HG02884 (cell line): ENCODE measurements around the gene SRRM3.
"Not testable (repeated sequence)": the region's sequence is repeated elsewhere in the genome, so short reads cannot be mapped to it uniquely, and the experiment has no call there.

Experiments used
- ATAC-seq: cut with Tn5 transposase; IDR thresholded peaks from one replicate; pipeline ENCODE4 v1.9.1; 2021; ENCODE audit warnings: mild to moderate bottlenecking, moderate library complexity; ENCODE audit not compliant: unreplicated experiment

SRRM3 gene

GRCh38 chr7:76310102-76310957 lies 108.6 kb downstream of the SRRM3 start:
- ATAC-seq: no peak

- not testable (repeated sequence) for ATAC-seq
These were observed 110.1 kb downstream of the SRRM3 start for GRCh38 chr7:76311838-76312237.

- no peak for ATAC-seq
These were observed 112.5 kb downstream of the SRRM3 start for GRCh38 chr7:76314042-76314721.

- not testable (repeated sequence) for ATAC-seq
These were observed 113.0 kb downstream of the SRRM3 start for GRCh38 chr7:76314740-76315139.

GRCh38 chr7:76315364-76315763 lies 113.7 kb downstream of the SRRM3 start:
- no peak for ATAC-seq

GRCh38 chr7:76316984-76317781 lies 115.5 kb downstream of the SRRM3 start:
- no peak for ATAC-seq

DNA sequence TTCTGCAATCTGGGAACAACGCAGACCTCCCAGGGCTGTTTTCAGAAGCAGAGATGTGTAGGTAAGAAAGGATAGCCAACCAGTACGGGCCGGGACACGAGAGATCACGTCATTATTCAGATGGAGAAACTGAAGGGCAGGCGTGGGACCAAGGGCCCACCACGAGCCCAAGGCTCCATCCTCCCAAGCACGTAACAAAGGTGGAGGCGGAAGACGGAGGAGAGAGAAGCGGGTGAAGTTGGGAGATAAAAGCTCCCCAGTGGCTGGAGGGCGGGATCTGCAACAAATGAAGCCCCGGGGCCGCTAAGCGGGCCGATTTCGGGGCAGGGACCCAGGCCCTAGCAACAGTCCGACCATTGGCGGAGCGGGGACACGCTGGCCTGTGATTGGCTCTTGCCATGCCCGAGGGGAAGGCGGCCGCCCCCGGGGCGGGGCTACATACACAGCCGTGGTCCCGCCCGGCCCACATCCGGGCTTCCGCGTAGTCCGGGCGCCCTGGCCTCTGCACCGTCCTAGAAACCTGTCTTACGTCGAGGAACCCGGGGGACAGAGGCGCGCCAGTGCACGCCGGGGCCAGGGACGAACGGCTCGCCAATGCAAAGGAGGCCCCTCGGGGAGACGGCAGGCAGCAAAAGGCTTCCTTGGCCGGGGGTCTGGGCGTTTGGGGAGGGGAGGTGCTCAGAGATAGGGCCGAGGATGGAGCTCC lies 116.2 kb downstream of the SRRM3 start:
- peak; percentile 87 for ATAC-seq

DNA sequence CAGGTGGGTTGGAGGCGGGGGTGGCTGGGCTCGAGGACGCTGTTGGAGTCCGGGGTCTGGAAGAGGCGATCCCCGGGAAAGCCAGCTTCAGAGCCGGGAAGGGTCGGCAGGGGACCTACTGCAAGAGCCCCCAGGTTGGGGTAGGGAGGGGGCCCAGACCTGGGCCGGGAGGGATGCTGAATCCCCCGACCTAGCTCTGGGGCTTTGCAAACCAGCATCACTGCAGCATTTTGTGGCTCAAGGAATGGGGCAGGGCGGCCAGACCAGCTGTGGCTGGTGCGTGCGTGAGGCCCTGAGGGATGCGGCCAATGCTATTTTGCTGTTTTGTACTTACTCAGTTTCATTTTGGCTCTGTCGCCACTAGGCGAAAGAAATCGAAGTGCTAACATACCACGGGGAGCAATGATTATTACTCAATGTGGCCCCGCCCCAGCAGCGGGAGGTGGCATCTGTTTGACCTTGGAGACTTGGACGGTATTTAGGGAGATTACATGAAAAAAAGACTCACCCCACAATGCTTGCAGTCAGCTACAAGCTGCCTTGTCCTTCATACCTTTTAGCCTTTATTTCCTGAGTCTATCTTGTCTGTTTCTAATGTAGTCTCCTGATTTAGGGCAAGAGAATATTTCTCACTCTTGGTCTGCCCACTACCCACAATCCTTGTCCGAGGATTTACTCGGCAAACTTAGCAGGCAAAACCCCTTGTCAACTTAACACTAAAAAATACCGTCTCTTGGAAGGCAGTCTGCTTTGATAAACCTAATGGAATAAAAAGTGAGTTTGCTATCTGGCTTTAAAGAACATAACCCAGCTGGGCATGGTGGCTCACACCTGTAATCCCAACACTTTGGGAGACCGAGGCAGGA lies 117.0 kb downstream of the SRRM3 start:
- ATAC-seq: peak; percentile 38

- ATAC-seq: no peak
These were observed 123.4 kb downstream of the SRRM3 start for GRCh38 chr7:76325092-76325491.

GRCh38 chr7:76325811-76326210 lies 124.1 kb downstream of the SRRM3 start:
- no peak for ATAC-seq

DNA sequence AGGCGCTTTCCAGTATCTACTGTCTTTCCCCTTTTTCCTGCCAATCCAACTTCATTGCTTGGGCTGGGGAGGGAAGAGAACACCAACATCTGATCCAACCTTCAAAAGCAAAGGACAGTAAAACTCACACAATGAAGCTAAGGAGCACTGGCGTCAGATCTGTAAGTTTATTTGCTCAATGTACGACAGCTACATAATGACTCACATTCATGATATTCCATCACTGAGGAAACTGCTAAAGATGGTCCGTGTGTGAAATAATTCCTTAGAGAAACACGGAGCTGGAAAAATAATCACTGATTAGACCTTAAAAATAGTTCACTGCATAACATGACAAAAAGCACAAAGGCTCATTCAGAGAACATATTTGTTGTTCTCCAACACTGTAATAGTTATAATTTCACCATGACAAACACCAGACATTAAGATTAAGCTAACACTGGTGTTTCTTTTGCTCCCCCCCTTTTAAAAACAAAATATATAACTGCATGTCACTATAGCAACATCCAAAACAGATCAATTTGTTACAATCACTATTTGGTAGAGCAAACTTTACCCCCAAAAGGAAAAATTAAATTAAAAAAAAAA lies 125.0 kb downstream of the SRRM3 start:
- no peak for ATAC-seq

DNA sequence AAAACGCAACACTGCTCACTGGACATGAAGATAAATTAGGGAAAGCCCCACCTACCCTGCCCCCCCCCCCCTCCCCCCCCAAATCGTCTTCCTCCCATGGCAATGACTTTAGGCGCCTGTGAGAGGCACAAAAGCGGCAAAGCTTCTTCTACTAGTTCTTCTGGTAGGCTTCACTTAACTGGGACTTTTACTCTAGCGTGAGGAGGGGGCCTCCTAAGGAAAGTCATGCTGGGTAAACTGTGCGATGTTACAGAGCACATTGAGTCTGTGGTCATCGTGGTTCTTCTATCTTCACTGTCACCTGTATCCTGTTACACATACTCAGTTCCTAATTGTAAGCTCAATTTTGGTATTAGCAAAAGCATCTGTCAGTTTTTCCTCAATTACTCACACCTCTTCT lies 125.9 kb downstream of the SRRM3 start:
- ATAC-seq: no peak

- ATAC-seq: no peak
These were observed 126.7 kb downstream of the SRRM3 start for GRCh38 chr7:76328389-76328788.

DNA sequence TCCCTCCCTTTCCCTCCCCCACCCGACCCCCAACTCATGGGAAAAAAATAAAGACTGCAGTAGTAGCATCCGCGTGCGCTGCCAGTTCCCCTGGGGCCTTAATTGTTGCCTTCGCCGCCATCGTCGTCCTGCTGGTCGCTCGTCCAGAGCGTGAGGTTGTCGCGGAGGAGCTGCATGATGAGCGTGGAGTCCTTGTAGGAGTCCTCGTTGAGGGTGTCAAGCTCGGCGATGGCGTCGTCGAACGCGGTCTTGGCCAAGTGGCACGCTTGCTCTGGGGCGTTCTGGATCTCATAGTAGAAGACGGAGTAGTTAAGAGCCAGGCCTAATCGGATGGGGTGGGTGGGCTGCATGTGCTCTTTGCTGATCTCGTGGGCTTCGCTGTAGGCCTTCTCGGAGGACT lies 127.8 kb downstream of the SRRM3 start:
- ATAC-seq: no peak

GRCh38 chr7:76330261-76330660 lies 128.6 kb downstream of the SRRM3 start:
- ATAC-seq: no peak

- no peak for ATAC-seq
These were observed 129.0 kb downstream of the SRRM3 start for GRCh38 chr7:76330673-76331072.

DNA sequence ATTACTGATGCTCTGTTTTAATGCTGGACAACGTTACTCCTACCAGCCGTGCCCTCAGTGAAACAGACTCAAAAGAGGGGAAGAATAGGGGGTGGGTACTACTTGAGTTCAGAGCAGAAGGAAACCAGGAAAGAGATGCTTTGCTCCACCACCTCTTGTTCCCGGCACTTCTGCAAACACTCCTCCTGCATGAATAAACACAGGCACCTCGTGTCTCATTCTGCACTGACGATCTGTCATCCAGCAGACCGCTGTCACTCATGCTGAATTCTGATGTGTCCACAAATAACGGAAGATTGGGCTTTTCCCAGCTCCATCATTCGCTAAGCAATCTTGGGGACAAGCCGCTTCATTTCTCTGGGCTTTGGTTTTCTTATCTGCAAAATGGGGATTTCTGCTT lies 130.4 kb downstream of the SRRM3 start:
- no peak for ATAC-seq

GRCh38 chr7:76333511-76334101 lies 131.9 kb downstream of the SRRM3 start:
- no peak for ATAC-seq

- no peak for ATAC-seq
These were observed 132.7 kb downstream of the SRRM3 start for GRCh38 chr7:76334320-76334967.
